Right ventricle myocardium inferior (tissue), 1 donor: Measurements from ENCODE around the gene ATXN7. TPM values are rescaled to one million over a fixed set of nuclear protein-coding genes. Genes with fewer than 3 reads are reported as not detected.

Source experiments
- ATAC-seq: fragments of 200-7000 bp; cut with Tn5 transposase; one replicate; pipeline ENCODE4 v1.9.1; 2020; ENCODE audit warnings: mild to moderate bottlenecking, moderate library complexity
- DNase-seq: peaks from one replicate; pipeline ENCODE4 v3.0.0; 2021; ENCODE audit errors: missing footprints
- intact Hi-C: fragments of 100-400 bp; cut with DNase I; formaldehyde crosslinking; loops from one replicate; pipeline ENCODE4 v1.11.0; 2022
- total RNA-seq: library from RNA; stranded (reverse); fragmentation: NEBNext Ultra II Directional; extraction: Animal tissue kit (Norgen Biotek cat#: 25700); gene quantifications from one replicate; pipeline ENCODE4 v1.2.1, GENCODE V29; 2021
- donor health status: DM: no; HTN: yes; CAD: no; lungs with severe emphysema.

Gene ATXN7
- total RNA-seq, 1 donor from 2014 or later, result 9.3 TPM

DNA sequence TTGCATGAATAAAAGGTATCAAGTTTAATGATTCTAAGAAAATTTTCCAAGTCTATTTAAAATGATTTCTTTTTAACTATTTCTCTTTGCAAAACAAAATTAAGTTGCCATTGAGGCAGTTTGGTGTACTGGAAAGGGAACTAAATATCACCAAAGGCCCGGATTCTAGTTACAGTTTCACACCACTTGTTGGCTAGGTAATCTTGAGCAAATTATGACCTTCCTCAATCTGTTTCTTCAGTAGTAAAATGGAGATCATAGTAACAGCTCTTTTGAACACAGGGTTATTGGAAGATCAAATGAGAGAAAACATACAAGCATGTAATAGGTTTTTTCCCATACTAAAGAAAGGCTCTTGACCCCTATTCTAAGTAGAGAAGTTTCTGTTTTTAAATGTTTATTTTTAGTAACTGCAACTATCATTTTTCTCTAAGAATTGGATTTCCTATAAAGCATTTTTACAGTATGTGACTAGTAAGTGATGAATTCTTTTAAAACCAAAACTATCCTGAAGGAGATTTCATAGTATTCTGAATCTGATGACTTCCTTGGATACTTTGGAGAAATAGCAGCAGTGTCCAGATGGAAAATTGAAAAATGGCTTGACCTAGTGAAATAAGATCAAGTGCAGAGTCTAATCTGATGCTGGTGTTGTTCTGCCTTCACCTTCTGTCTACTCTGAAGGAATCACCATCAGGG is 32.8 kb downstream of the ATXN7 start:
- ATAC-seq (no peak), DNase-seq (no peak)
- intact Hi-C loops, result no loop called here

DNA sequence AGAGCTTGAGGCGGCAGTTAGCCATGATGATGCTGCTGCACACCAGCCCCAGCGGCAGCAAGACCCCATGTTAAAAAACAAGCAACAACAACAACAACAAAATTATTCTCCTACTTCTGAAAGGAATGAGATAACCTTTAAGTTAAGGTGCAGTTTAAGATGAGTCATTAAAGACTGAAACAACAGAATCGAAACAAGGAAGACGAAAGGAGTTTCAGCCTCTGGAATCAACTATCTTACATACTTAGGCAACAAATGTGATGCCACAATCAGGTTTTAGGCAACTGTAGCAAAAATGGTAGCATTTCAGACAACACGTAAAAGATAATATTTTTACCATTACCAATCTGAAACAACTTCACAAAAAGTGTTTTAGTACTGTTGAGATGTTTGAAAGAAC is 36.3 kb downstream of the ATXN7 start:
- DNase-seq (no peak), ATAC-seq (no peak)
- intact Hi-C loops, result no loop called here

DNA sequence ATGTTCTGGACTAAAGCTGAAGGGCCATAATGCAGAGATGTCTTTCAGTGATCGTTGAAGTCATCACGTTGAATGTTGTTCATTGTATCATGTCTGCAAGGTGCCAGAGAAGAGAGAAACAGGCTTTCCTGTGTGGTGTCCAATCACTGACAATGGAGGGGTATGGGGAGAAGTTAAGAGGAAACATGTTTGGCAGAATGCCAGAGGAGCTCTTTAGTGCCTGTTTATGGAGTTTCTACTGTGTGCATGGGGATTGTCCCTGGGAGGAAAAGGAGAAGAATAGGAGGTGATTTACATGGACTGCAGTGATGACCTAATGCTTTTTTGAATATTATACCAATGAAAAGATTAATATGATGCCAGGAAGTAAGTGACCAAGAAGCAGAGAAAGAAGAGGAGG is 36.8 kb downstream of the ATXN7 start:
- DNase-seq, result no peak
- no peak for ATAC-seq
- intact Hi-C loops, result no loop called here

DNA sequence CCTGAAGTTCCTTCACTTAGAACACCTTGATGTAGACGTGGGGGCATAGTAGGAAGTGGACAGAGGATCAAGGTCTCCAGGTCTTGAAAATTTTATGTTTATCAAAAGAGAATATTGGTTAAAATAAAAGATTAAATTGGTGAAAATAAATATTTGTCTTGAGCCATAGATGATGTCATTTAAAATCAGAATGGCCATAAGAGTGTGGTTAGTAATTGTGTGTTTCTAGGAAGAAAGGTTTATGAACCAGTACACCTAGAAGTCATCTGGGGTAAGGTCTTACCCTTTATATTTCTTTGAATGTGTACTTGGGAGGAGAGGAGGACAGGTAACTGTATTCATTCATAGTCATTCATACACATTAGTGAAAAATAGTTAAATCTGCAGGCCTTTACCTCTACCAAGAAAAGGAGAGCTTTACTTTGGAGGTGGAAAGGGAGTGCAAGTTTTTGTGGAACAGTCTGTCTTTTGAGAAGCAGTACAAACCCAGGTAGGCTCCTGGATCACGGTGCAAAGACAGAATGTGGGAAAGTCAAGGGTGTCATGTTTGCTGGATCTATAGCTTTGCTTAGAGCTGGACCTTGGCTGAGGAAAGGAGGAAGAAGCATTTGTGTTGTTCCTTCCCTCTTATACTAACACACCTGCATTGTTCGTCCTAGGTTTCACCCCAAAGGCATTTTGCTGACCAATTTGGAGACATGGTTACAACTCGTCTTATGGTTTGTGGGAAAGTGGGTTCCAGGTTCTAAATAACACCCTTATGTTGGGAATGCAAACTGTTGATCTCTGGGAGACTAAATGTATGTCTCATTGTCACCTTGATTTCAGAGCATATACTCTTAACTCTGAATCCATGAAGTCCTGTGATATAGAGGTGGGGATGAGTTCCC is 42.3 kb downstream of the ATXN7 start:
- intact Hi-C loops, result no loop called here
- ATAC-seq (no peak), DNase-seq (no peak)

GRCh38 chr3:63908081-63908736 is 44.5 kb downstream of the ATXN7 start:
- intact Hi-C loops, result loop anchor here (2.0 kb wide), 1 partner anchor 45 kb away; the partner anchor contains the start of genes ATXN7 and THOC7
- DNase-seq, result no peak
- no peak for ATAC-seq

DNA sequence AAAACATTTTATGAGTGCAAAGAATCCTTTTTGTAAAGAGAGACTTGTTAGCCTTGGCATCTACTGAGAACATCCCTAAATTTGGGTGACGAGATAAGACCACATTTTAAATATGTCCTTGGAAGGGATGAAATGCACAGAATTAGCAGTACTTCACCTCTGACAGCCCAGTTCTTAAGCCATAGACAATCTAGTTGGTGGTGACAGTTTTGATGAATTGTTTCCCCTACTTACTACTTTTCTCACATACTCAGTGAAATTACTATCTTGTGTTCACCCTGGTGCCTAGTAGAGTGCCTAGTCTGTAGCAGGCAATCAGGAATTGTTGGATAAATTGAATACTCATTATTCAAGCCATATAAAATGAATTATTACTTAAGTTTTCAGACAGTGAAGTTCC is 45.1 kb downstream of the ATXN7 start:
- intact Hi-C loops, result loop anchor here (2.0 kb wide), 1 partner anchor 46 kb away; the partner anchor contains the start of genes ATXN7 and THOC7
- DNase-seq, result no peak
- ATAC-seq, result no peak

- ATAC-seq (no peak), DNase-seq (no peak)
- intact Hi-C loops, result loop anchor here (2.0 kb wide), 1 partner anchor 47 kb away; the partner anchor contains the start of genes ATXN7 and THOC7
Measured at GRCh38 chr3:63909431-63909830, 45.8 kb downstream of the ATXN7 start.

DNA sequence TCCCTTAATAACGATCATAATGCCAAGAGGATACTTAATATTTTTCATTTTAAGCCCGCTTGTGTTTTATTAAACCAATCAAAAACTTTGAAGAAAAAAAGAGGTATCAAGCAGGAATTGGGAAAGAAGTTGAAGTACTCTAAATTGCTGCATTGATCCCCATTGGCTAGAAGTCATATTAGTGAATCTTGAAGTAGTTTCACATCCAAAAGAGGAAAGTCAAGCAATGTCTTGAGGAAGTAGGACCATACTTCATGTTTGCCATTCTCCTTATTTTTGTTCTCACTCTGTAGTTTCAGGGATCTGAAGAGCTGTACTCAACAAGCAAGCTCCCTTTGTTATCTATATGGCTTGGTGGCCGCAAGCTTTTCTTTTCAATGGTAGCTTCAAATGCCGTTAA is 46.3 kb downstream of the ATXN7 start:
- DNase-seq (no peak), ATAC-seq (no peak)
- intact Hi-C loops, result loop anchor here (5.0 kb wide), 1 partner anchor 52 kb away; no protein-coding TSS in a partner anchor

DNA sequence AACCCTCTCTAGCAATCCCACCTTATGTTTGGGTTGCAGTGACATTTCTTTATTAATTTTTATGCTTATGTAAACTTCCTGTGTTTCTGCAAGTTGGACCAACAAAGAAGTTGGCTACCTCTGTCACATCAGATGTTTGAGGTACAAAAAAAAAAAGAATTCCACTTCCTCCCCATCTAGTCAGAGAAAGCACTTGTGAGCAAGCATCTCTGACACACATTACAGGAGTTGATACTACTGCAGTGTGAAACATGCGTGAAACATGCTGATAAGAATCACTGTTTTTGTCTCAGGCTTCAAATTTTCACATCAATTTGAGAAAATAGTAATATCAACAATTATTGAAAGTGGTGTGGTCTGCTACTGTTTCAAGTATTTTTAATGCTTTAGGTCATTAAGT is 47.2 kb downstream of the ATXN7 start:
- ATAC-seq, result no peak
- intact Hi-C loops, result loop anchor here (5.0 kb wide), 1 partner anchor 51 kb away; no protein-coding TSS in a partner anchor
- no peak for DNase-seq

- intact Hi-C loops, result loop anchor here (5.0 kb wide), 1 partner anchor 51 kb away; no protein-coding TSS in a partner anchor
- DNase-seq, result no peak
- ATAC-seq, result no peak
Measured at GRCh38 chr3:63911509-63911872, 47.8 kb downstream of the ATXN7 start.

- intact Hi-C loops, result loop anchor here (2.0 to 5.0 kb wide), 2 partner anchors 50 to 81 kb away; no protein-coding TSS in a partner anchor
- peak; percentile 93 for ATAC-seq
- peak; percentile 95 for DNase-seq
Measured at GRCh38 chr3:63911873-63912767, 48.5 kb downstream of the ATXN7 start, which contains the start of gene SCAANT1. Gene SCAANT1, minus strand, starts transcription at chr3:63912383.

GRCh38 chr3:63912768-63913588 is 49.3 kb downstream of the ATXN7 start:
- DNase-seq, result peak; percentile 77
- intact Hi-C loops, result loop anchor here (2.0 to 5.0 kb wide), 2 partner anchors 49 to 80 kb away; no protein-coding TSS in a partner anchor
- ATAC-seq, result peak; percentile 6

GRCh38 chr3:63914312-63914711 is 50.6 kb downstream of the ATXN7 start:
- ATAC-seq (no peak), DNase-seq (no peak)
- intact Hi-C loops, result loop anchor here (5.0 kb wide), 1 partner anchor 48 kb away; no protein-coding TSS in a partner anchor

GRCh38 chr3:63918321-63918720 is 54.7 kb downstream of the ATXN7 start:
- intact Hi-C loops, result no loop called here
- ATAC-seq (no peak), DNase-seq (no peak)

GRCh38 chr3:63920001-63920400 is 56.3 kb downstream of the ATXN7 start:
- ATAC-seq (no peak), DNase-seq (no peak)
- intact Hi-C loops, result no loop called here

GRCh38 chr3:63921741-63922482 is 58.2 kb downstream of the ATXN7 start:
- DNase-seq, result no peak
- ATAC-seq, result no peak
- intact Hi-C loops, result no loop called here
